Esophagus squamous epithelium (tissue), 5 donors: Measurements from ENCODE around the gene EN2. TPM values are rescaled to one million over a fixed set of nuclear protein-coding genes. Genes with fewer than 3 reads are reported as not detected.
A peak's percentile ranks its signal among the peaks of the same experiment; 100 is the strongest.

Source experiments
- DNase-seq: peaks from one replicate; lab custom pipeline; 2025; lab: John Stamatoyannopoulos, UW
- H3K27ac ChIP-seq, 4 donors: fragments of 200-600 bp; sonication (generic); one replicate each; pipeline ENCODE4 v1.5.1; 2016 to 2019; ENCODE audit warnings: mild to moderate bottlenecking in 1 of 4
- H3K27me3 ChIP-seq, 4 donors: fragments of 200-600 bp; sonication (generic); 1 replicate in 3 of 4; 2 replicates in 1 of 4; pipeline versions ENCODE4 v1.5.1 to v1.6.0; 2017 to 2021; ENCODE audit warnings: antibody characterized with exemption in 1 of 4
- H3K36me3 ChIP-seq, 3 donors: fragments of 200-600 bp; sonication (generic); one replicate each; pipeline ENCODE4 v1.5.1; 2016 to 2019
- H3K4me1 ChIP-seq, 3 donors: fragments of 200-600 bp; sonication (generic); one replicate each; pipeline ENCODE4 v1.5.1; 2017 to 2019
- H3K4me3 ChIP-seq, 4 donors: fragments of 200-600 bp; sonication (generic); 1 replicate in 3 of 4; 2 replicates in 1 of 4; pipeline ENCODE4 v1.5.1; 2016 to 2019; ENCODE audit warnings: mild to moderate bottlenecking in 2 of 4, moderate library complexity in 1 of 4
- H3K9me3 ChIP-seq, 3 donors: fragments of 200-600 bp; sonication (generic); one replicate each; pipeline ENCODE4 v1.5.1; 2016 to 2019
- CTCF ChIP-seq, 6 experiments: fragments of 450-650 bp in 4 of 6; fragments of 200-600 bp in 2 of 6; sonication (generic) in 2 of 6; IDR thresholded peaks; one replicate each; pipeline ENCODE4 v1.5.1; 2016 to 2019; ENCODE audit warnings: antibody characterized with exemption in 6 of 6, mild to moderate bottlenecking in 4 of 6, moderate library complexity in 4 of 6
- POLR2A ChIP-seq, 4 donors: fragments of 450-650 bp; IDR thresholded peaks; one replicate each; pipeline ENCODE4 v1.6.1; 2017; ENCODE audit warnings: antibody characterized with exemption in 4 of 4, mild to moderate bottlenecking in 4 of 4, moderate library complexity in 3 of 4
- WGBS, 2 donors: methylation state at CpG; one replicate each; pipeline ENCODE4 v1.1.5; 2018; 5-methylcytosine and 5-hydroxymethylcytosine counted together
- intact Hi-C: fragments of 100-400 bp; cut with DNase I; formaldehyde crosslinking; loops from one replicate; pipeline ENCODE4 v1.15.0; 2022
- total RNA-seq, 4 donors: library from RNA; depleted of rRNA; stranded (reverse); fragments of >200 nt; gene quantifications; one replicate each; pipeline ENCODE4 v1.1.0, GENCODE V29; 2016
- donor health status: DM: yes; HTN: yes; CAD: no.

The EN2 gene
- total RNA-seq, 4 donors from 2014 or later: under 0.01 TPM; not detected in 3

GRCh38 chr7:155454183-155455112, 3.5 kb upstream of the EN2 start:
- H3K36me3 ChIP-seq: no peaks in the 10 kb centered on the region
- no peaks in the 10 kb centered on the region for H3K9me3 ChIP-seq
- H3K27ac ChIP-seq: no peak overlapping the region
- TF ChIP-seq CTCF (IDR thresholded peaks at IDR 0.05): no peak
- no peak for TF ChIP-seq POLR2A (IDR thresholded peaks at IDR 0.05)
- H3K4me3 ChIP-seq: peak overlapping the region in 2 of 4 donors; percentile 11 to 38
- H3K4me1 ChIP-seq: peaks cover 29 to 74% (median 37%) of the 10 kb centered on the region in 3 donors
- 9 to 14% methylated on average over 5 to 16 of the region's 82 CpGs for WGBS, 2 donors
- DNase-seq: no peak
- H3K27me3 ChIP-seq: peaks cover 65 to 98% (median 81%) of the 10 kb centered on the region in 4 donors
- intact Hi-C loops: no loop called here

- no peaks in the 10 kb centered on the region for H3K36me3 ChIP-seq
- no peak overlapping the region for H3K27ac ChIP-seq
- H3K27me3 ChIP-seq: peaks cover 72 to 98% (median 82%) of the 10 kb centered on the region in 4 donors
- H3K9me3 ChIP-seq: no peaks in the 10 kb centered on the region
- no peak for DNase-seq
- peaks cover 29 to 69% (median 39%) of the 10 kb centered on the region in 3 donors for H3K4me1 ChIP-seq
- H3K4me3 ChIP-seq: no peak overlapping the region
- TF ChIP-seq CTCF (IDR thresholded peaks at IDR 0.05) (no peak), POLR2A (IDR thresholded peaks at IDR 0.05) (no peak)
- intact Hi-C loops: no loop called here
- 7% methylated on average over 9 to 11 of the region's 15 CpGs for WGBS, 2 donors
Measured at GRCh38 chr7:155455132-155455693, 2.7 kb upstream of the EN2 start.

GRCh38 chr7:155455776-155456737, 1.9 kb upstream of the EN2 start:
- H3K27ac ChIP-seq: no peak overlapping the region
- TF ChIP-seq POLR2A (IDR thresholded peaks at IDR 0.05): no peak
- no peak for TF ChIP-seq CTCF (IDR thresholded peaks at IDR 0.05)
- 3 to 8% methylated on average over 11 to 13 of the region's 27 CpGs for whole genome bisulfite sequencing, 2 donors
- no peaks in the 10 kb centered on the region for H3K9me3 ChIP-seq
- H3K4me1 ChIP-seq: peaks cover 29 to 61% (median 39%) of the 10 kb centered on the region in 3 donors
- peaks cover 75 to 98% (median 82%) of the 10 kb centered on the region in 4 donors for H3K27me3 ChIP-seq
- intact Hi-C loops: no loop called here
- H3K36me3 ChIP-seq: no peaks in the 10 kb centered on the region
- peak overlapping the region in 2 of 4 donors; percentile 51 to 60 for H3K4me3 ChIP-seq
- DNase-seq: no peak

GRCh38 chr7:155456738-155457543, 988 bp upstream of the EN2 start:
- Histone ChIP-seq H3K27me3 (peaks cover 75 to 98% (median 82%) of the 10 kb centered on the region in 4 donors), H3K4me3 (peak overlapping the region; percentile 26 to 60 (median 42)), H3K36me3 (no peaks in the 10 kb centered on the region), H3K9me3 (no peaks in the 10 kb centered on the region), H3K4me1 (peaks cover 29 to 56% (median 39%) of the 10 kb centered on the region in 3 donors), H3K27ac (no peak overlapping the region)
- no peak for DNase-seq
- no peak for TF ChIP-seq POLR2A (IDR thresholded peaks at IDR 0.05)
- TF ChIP-seq CTCF (IDR thresholded peaks at IDR 0.05): no peak
- intact Hi-C loops: no loop called here
- 4 to 6% methylated on average over 16 to 49 of the region's 69 CpGs for WGBS, 2 donors
